CD4-positive, alpha-beta T cell treated with Interleukin-10 for 1 hour (primary cell): ENCODE results near the gene RPS24.

Source experiments
- DNase-seq: peaks from one replicate; pipeline ENCODE4 v3.0.0-alpha.2; 2020

RPS24 gene

GRCh38 chr10:78028438-78029268, 5.0 kb upstream of the RPS24 start:
- peak; percentile 37 for DNase-seq

- DNase-seq: peak; percentile 94
These were observed 4.1 kb upstream of the RPS24 start, which contains the start of gene POLR3A for GRCh38 chr10:78029269-78030226. Gene POLR3A (minus strand): TSS chr10:78029515. CDS start chr10:78029407, 108 bp downstream.

- no peak for DNase-seq
These were observed 351 bp upstream of the RPS24 start for GRCh38 chr10:78033387-78033636.

- no peak for DNase-seq
These were observed 1.4 kb downstream of the RPS24 start for GRCh38 chr10:78035025-78035424.

- DNase-seq: no peak
These were observed 1.8 kb downstream of the RPS24 start for GRCh38 chr10:78035437-78035836.

GRCh38 chr10:78035933-78036583, 2.4 kb downstream of the RPS24 start:
- no peak for DNase-seq

GRCh38 chr10:78038105-78038504, 4.4 kb downstream of the RPS24 start:
- DNase-seq: no peak

GRCh38 chr10:78038791-78039547, 5.3 kb downstream of the RPS24 start:
- no peak for DNase-seq

GRCh38 chr10:78039743-78040142, 6.1 kb downstream of the RPS24 start:
- no peak for DNase-seq

- no peak for DNase-seq
These were observed 7.8 kb downstream of the RPS24 start for GRCh38 chr10:78041170-78042057.

- no peak for DNase-seq
These were observed 8.5 kb downstream of the RPS24 start for GRCh38 chr10:78042058-78042751.

GRCh38 chr10:78042752-78043104, 9.1 kb downstream of the RPS24 start:
- no peak for DNase-seq

GRCh38 chr10:78044179-78044578, 10.5 kb downstream of the RPS24 start:
- DNase-seq: no peak

GRCh38 chr10:78044699-78045098, 11.0 kb downstream of the RPS24 start:
- no peak for DNase-seq

GRCh38 chr10:78045237-78045636, 11.6 kb downstream of the RPS24 start:
- no peak for DNase-seq

- no peak for DNase-seq
These were observed 12.2 kb downstream of the RPS24 start for GRCh38 chr10:78045856-78046255.

GRCh38 chr10:78046711-78047269, 13.1 kb downstream of the RPS24 start:
- no peak for DNase-seq

GRCh38 chr10:78047314-78047891, 13.7 kb downstream of the RPS24 start:
- DNase-seq: peak; percentile 79

- DNase-seq: no peak
These were observed 16.2 kb downstream of the RPS24 start for GRCh38 chr10:78049851-78050250.

GRCh38 chr10:78053211-78053868, 19.7 kb downstream of the RPS24 start:
- DNase-seq: no peak
